Neutrophil (primary cell): Measurements from ENCODE around the gene POU6F2.
"Not testable (repeated sequence)": the region's sequence is repeated elsewhere in the genome, so short reads cannot be mapped to it uniquely, and the experiment has no call there.

Experiments
- H3K27ac ChIP-seq: fragments of 200-600 bp; sonication (generic); 2 replicates; pipeline ENCODE4 v1.5.1; 2016; ENCODE audit warnings: mild to moderate bottlenecking, moderate library complexity
- H3K27me3 ChIP-seq: fragments of 200-600 bp; sonication (generic); 2 replicates; pipeline ENCODE4 v1.6.0; 2016; ENCODE audit warnings: mild to moderate bottlenecking
- H3K36me3 ChIP-seq: fragments of 200-600 bp; sonication (generic); 2 replicates; pipeline ENCODE4 v1.5.1; 2017
- H3K4me1 ChIP-seq, 2 experiments: fragments of 200-600 bp in 1 of 2; sonication (generic) in 1 of 2; 1 replicate in 1 of 2; 2 replicates in 1 of 2; pipeline versions ENCODE4 v1.5.1 to v1.6.1; 2013 to 2016; ENCODE audit warnings: low read depth in 1 of 2, low read length in 1 of 2, mild to moderate bottlenecking in 1 of 2, moderate library complexity in 1 of 2; ENCODE audit not compliant: control insufficient read depth in 1 of 2, insufficient read depth in 1 of 2
- H3K4me3 ChIP-seq, 2 experiments: fragments of 200-600 bp in 1 of 2; sonication (generic) in 1 of 2; 1 replicate in 1 of 2; 2 replicates in 1 of 2; pipeline ENCODE4 v1.5.1; 2013 to 2016; ENCODE audit warnings: low read depth in 1 of 2, low read length in 1 of 2, mild to moderate bottlenecking in 1 of 2, moderate library complexity in 1 of 2
- H3K9me3 ChIP-seq: fragments of 200-600 bp; sonication (generic); 2 replicates; pipeline ENCODE4 v1.5.1; 2016
- TF ChIP-seq, protein P1 (sequence below): fragments of 200-600 bp; sonication (generic); IDR thresholded peaks from 2 replicates; pipeline ENCODE4 v1.5.1; 2016; ENCODE audit warnings: antibody characterized with exemption

Gene POU6F2

DNA sequence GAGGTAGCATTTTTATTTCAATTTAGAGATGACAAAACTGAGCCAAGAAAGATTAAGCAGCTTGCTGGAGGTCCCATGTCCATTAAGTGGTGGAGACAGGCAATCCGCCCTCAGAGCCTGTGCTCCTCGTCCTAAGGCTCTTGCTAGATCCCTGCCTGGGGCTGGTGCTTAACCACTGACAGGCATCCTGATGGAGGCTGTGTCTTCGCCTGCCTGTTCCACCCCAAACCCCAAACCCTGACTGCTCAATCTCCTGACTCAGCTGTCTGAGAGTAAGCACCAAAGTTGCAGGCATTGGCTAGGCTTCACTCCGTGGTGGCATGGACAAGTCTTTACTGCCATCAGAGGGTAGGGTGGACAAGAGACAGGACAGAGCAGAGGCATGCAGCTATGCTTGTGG lies 209.4 kb downstream of the POU6F2 start:
- Histone ChIP-seq H3K9me3 (no peaks in the 10 kb centered on the region), H3K4me3 (no peak overlapping the region)
- TF ChIP-seq, protein P1, sequence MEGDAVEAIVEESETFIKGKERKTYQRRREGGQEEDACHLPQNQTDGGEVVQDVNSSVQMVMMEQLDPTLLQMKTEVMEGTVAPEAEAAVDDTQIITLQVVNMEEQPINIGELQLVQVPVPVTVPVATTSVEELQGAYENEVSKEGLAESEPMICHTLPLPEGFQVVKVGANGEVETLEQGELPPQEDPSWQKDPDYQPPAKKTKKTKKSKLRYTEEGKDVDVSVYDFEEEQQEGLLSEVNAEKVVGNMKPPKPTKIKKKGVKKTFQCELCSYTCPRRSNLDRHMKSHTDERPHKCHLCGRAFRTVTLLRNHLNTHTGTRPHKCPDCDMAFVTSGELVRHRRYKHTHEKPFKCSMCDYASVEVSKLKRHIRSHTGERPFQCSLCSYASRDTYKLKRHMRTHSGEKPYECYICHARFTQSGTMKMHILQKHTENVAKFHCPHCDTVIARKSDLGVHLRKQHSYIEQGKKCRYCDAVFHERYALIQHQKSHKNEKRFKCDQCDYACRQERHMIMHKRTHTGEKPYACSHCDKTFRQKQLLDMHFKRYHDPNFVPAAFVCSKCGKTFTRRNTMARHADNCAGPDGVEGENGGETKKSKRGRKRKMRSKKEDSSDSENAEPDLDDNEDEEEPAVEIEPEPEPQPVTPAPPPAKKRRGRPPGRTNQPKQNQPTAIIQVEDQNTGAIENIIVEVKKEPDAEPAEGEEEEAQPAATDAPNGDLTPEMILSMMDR = no peak

DNA sequence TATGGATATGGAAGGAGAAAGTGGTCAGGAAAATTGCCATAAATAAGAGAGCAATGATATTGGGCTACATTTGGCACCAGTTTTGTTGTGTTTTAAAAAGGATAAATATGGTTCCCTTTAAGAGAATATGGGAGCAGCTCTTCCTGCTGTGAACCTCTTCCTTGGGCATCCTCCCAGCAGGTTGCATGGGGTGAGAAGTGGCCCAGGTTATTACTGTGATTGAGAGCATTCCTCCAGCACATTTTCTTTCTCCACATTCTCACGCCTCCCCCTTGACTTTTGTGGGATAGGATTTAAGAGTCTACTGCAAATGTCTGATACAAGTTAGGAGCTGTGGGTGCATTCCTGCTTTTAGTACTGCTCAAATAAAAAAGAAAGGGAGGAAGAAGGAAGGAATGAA lies 214.8 kb downstream of the POU6F2 start:
- TF ChIP-seq, protein P1 = no peak
- Histone ChIP-seq H3K4me3 (no peak overlapping the region), H3K9me3 (no peaks in the 10 kb centered on the region), H3K27me3 (no peaks in the 10 kb centered on the region), H3K4me1 (no peaks in the 10 kb centered on the region), H3K27ac (no peak overlapping the region), H3K36me3 (no peaks in the 10 kb centered on the region)

More for the DNA sequence above, 209.4 kb downstream of the POU6F2 start:
- Histone ChIP-seq H3K27ac (no peak overlapping the region), H3K36me3 (no peaks in the 10 kb centered on the region), H3K4me1 (no peaks in the 10 kb centered on the region), H3K27me3 (no peaks in the 10 kb centered on the region)

DNA sequence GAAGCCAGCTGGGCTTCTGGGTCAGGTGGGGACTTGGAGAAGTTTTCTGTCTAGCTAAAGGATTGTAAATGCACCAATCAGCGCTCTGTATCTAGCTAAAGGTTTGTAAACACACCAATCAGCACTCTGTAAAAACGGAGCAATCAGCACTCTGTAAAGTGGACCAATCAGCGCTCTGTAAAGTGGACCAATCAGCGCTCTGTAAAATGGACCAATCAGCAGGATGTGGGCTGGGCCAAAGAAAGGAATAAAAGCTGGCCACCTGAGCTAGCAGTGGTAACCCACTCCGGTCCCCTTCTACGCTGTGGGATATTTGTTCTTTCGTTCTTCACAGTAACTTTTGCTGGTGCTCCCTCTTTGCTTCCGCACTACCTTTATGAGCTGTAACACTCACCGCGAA lies 216.7 kb downstream of the POU6F2 start:
- H3K27ac ChIP-seq, H3K4me3 ChIP-seq, H3K27me3 ChIP-seq, H3K4me1 ChIP-seq, H3K9me3 ChIP-seq, H3K36me3 ChIP-seq: not testable (repeated sequence)

DNA sequence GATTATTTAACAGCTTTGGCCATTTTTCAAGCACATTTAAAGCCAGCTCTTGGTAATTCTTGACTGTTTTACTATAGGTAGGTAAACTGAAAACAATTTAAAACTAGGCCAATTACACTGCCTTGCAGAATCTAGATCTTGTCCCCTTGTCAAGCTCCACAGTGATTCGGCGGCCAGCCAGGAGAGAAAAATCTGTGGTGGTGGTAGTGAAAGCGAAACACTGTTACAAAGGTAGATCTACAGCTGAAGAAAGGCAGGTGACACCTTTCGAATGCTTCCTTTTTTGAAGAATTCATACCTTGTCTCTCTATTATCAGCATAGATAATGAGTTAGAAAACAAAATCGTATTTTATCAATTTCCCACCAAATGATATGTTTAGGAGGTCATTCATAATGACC lies 218.3 kb downstream of the POU6F2 start:
- no peaks in the 10 kb centered on the region for H3K4me1 ChIP-seq
- no peaks in the 10 kb centered on the region for H3K27me3 ChIP-seq
- TF ChIP-seq, protein P1 = no peak
- no peaks in the 10 kb centered on the region for H3K36me3 ChIP-seq
- no peaks in the 10 kb centered on the region for H3K9me3 ChIP-seq
- no peak overlapping the region for H3K27ac ChIP-seq
- H3K4me3 ChIP-seq = no peak overlapping the region

DNA sequence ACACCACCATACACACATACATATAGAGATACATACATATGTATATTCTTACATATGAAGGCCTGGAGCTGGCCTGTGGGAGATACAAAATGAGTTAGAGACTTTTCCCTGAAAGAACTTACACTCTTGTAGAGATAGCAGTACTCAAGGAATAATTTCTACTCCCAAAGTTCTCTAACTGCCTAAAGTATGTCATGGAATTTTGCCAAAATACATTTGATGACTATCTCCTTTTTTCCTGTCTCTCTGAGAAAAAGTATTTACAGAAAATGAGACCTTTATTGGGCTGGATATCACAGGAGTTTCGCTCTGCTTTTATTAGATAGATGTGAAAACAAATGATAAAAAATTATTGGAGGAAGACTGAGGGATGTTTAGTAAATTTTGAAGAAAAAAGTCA lies 220.1 kb downstream of the POU6F2 start:
- Histone ChIP-seq H3K4me1 (no peaks in the 10 kb centered on the region), H3K27ac (no peak overlapping the region), H3K4me3 (no peak overlapping the region), H3K36me3 (no peaks in the 10 kb centered on the region), H3K9me3 (no peaks in the 10 kb centered on the region), H3K27me3 (no peaks in the 10 kb centered on the region)
- TF ChIP-seq, protein P1 = no peak

DNA sequence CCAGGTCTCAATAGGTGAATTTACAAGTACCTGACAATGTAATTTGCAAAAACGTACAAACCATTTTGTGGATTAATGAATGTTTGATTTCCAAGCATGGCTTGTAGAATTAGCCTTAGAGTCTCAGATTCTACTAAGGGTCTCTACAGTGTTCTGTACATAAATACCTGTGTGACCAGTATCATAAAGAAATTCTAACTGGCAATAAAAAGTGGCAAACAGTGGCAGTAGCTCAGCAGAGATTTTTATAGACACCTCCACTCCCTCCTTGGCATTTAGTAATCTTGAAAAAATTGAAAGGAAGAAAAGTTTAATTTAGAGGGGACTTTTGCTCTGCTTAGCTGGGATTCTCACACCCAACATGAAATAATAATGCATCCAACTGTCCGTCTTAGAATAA lies 220.8 kb downstream of the POU6F2 start:
- Histone ChIP-seq H3K27ac (no peak overlapping the region), H3K9me3 (no peaks in the 10 kb centered on the region), H3K27me3 (no peaks in the 10 kb centered on the region), H3K4me1 (no peaks in the 10 kb centered on the region), H3K36me3 (no peaks in the 10 kb centered on the region), H3K4me3 (no peak overlapping the region)
- TF ChIP-seq, protein P1 = no peak
